Ovary (tissue), 3 donors: Measurements from ENCODE around the gene HIBADH.
"Not testable (repeated sequence)": the region's sequence is repeated elsewhere in the genome, so short reads cannot be mapped to it uniquely, and the experiment has no call there.

Experiments used
- CTCF ChIP-seq, 3 donors: fragments of 450-650 bp in 2 of 3; fragments of 200-600 bp in 1 of 3; IDR thresholded peaks; one replicate each; pipeline versions ENCODE4 v1.5.1 to v1.8.0; 2016 to 2022; ENCODE audit warnings: antibody characterized with exemption in 3 of 3, mild to moderate bottlenecking in 1 of 3
- EP300 ChIP-seq: sonication (generic); formaldehyde crosslinking; IDR thresholded peaks from one replicate; pipeline ENCODE4 v1.6.1; 2017; ENCODE audit warnings: antibody characterized with exemption
- donor health status: DM: no; HTN: no; CAD: no.

GRCh38 chr7:27578169-27578568 lies 84.5 kb downstream of the HIBADH start:
- TF ChIP-seq CTCF (IDR thresholded peaks at IDR 0.05); EP300: not testable (repeated sequence)
